Neural cell (in vitro differentiated cells): ENCODE data around the gene KCNJ6.

Experiments
- CTCF ChIP-seq: fragments of 450-650 bp; IDR thresholded peaks from 2 replicates; pipeline ENCODE4 v1.5.1; 2014; ENCODE audit warnings: antibody characterized with exemption, mild to moderate bottlenecking, moderate library complexity; ENCODE audit not compliant: poor library complexity, severe bottlenecking
- EP300 ChIP-seq: fragments of 450-650 bp; conservative IDR thresholded peaks from 2 replicates; pipeline ENCODE4 v1.6.1; 2014; ENCODE audit warnings: antibody characterized with exemption, mild to moderate bottlenecking, moderate library complexity; ENCODE audit not compliant: poor library complexity, severe bottlenecking
- EZH2 ChIP-seq: fragments of 200-600, 300-800 bp; shearing (Covaris generic), sonication (generic); IDR thresholded peaks from 2 replicates; pipeline ENCODE4 v1.6.1; 2014; ENCODE audit warnings: antibody characterized with exemption, low read length, borderline replicate concordance, mild to moderate bottlenecking; ENCODE audit not compliant: insufficient read depth, poor library complexity, severe bottlenecking
- MXI1 ChIP-seq: fragments of 450-650 bp; conservative IDR thresholded peaks from 2 replicates; pipeline ENCODE4 v1.6.1; 2014; ENCODE audit warnings: antibody characterized with exemption, mild to moderate bottlenecking; ENCODE audit not compliant: poor library complexity, severe bottlenecking
- POLR2AphosphoS5 ChIP-seq: IDR thresholded peaks from 2 replicates; pipeline ENCODE4 v1.6.1; 2012
- RAD21 ChIP-seq: fragments of 450-650 bp; conservative IDR thresholded peaks from 2 replicates; pipeline ENCODE4 v1.6.1; 2014; ENCODE audit warnings: antibody characterized with exemption, mild to moderate bottlenecking, moderate library complexity
- REST ChIP-seq: IDR thresholded peaks from 2 replicates; pipeline ENCODE4 v1.6.1; 2012; ENCODE audit warnings: borderline replicate concordance
- SMC3 ChIP-seq: fragments of 450-650 bp; conservative IDR thresholded peaks from 2 replicates; pipeline ENCODE4 v1.6.1; 2014; ENCODE audit warnings: antibody characterized with exemption, mild to moderate bottlenecking, moderate library complexity; ENCODE audit not compliant: poor library complexity
- TAF1 ChIP-seq: IDR thresholded peaks from 2 replicates; pipeline ENCODE4 v1.6.1; 2012; ENCODE audit warnings: low read depth

- TF ChIP-seq CTCF (no peak), RAD21 (no peak), EP300 (no peak), REST (no peak), POLR2AphosphoS5 (no peak), EZH2 (no peak), MXI1 (no peak), SMC3 (no peak), TAF1 (no peak)
These were observed 73.1 kb downstream of the KCNJ6 start for GRCh38 chr21:37843191-37843590.
